Upper lobe of left lung (tissue), 4 donors: ENCODE results near the gene TNRC6B.

Experiments used
- CTCF ChIP-seq, 6 experiments: fragments of 450-650 bp in 4 of 6; fragments of 200-600 bp in 2 of 6; sonication (generic) in 2 of 6; IDR thresholded peaks; one replicate each; pipeline ENCODE4 v1.5.1; 2016 to 2019; ENCODE audit warnings: antibody characterized with exemption in 6 of 6
- POLR2A ChIP-seq, 4 donors: fragments of 450-650 bp; IDR thresholded peaks; one replicate each; pipeline ENCODE4 v1.5.1; 2016 to 2017; ENCODE audit warnings: antibody characterized with exemption in 4 of 4, mild to moderate bottlenecking in 2 of 4
- POLR2AphosphoS5 ChIP-seq, 2 donors: sonication (generic); formaldehyde crosslinking; IDR thresholded peaks; one replicate each; pipeline ENCODE4 v1.5.1; 2017; ENCODE audit warnings: antibody characterized with exemption in 2 of 2

- no peak for TF ChIP-seq POLR2A (IDR thresholded peaks at IDR 0.05)
- no peak for TF ChIP-seq POLR2AphosphoS5 (IDR thresholded peaks at IDR 0.05)
- TF ChIP-seq CTCF (IDR thresholded peaks at IDR 0.05), result no peak
Measured at GRCh38 chr22:40281717-40282116, 104.0 kb downstream of the TNRC6B start.
